Stimulated activated CD4-positive, alpha-beta T cell treated with anti-CD3 and anti-CD28 coated beads, Interleukin-2, amount 100 ng/mL, for 48 hours (primary cell): Measurements from ENCODE around the gene TOMM7.
"Not testable (repeated sequence)": the region's sequence is repeated elsewhere in the genome, so short reads cannot be mapped to it uniquely, and the experiment has no call there.

Experiments
- DNase-seq, 2 donors: peaks; one replicate each; pipeline ENCODE4 v3.0.0-alpha.2; 2020

The TOMM7 gene

GRCh38 chr7:22853138-22853537 lies 30.5 kb upstream of the TOMM7 start:
- no peak for DNase-seq

DNA sequence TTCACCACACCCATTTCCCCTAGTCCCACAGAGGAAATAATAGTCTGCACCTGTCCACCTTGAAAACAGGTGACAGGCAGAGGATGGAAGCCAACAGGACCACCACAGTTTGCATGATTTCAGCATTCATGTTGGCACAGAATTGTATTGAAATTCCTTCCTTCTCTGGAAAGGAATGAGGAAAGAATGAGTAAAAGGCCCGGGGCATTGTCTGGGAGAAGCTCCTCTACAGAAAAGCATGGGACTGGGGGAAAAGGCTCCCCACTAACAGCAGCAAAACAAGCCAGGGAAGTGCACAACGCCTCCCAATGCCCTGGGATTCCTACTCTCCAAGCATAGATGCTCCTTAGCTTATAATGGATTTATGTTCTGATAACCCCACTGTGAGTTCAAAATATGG lies 28.5 kb upstream of the TOMM7 start:
- DNase-seq, result no peak

DNA sequence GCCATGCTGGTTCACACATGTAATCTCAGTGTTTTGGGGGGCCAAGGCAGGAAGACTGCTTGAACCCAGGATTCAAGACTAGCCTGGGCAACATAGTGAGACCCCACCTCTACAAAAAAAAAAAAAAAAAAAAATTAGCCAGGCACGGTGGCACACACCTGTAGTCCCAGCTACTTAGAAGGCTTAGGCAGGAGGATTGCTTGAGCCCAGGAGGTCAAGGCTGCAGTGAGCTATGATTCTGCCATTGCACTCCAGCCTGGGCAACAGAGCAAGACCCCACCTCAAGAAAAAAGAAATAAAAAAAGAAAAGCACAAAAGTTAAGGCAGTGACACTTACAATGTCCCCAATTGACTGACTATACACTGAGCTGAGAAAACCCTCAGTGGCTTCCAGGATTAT lies 27.7 kb upstream of the TOMM7 start:
- not testable (repeated sequence) for DNase-seq

GRCh38 chr7:22849662-22850061 lies 27.0 kb upstream of the TOMM7 start:
- DNase-seq, result no peak

DNA sequence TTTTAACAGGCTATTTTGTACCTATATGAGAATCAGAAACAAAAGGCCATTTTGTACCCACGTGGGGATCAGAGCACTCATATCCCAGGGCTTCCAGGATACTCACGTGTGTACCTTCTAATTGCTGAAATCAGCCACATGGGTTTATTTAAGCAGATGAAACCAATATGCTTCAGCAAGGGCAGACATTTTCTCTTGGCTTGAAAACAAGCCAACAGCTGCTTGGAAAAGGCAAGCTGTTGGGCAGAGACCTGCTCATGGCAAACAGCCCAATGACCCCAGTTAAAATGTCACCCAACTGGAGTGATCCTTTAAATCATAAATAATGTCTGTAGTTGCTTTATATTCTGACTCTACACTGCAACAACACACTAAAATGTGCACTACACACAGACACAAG lies 26.5 kb upstream of the TOMM7 start:
- DNase-seq, result no peak

GRCh38 chr7:22846961-22847360 lies 24.3 kb upstream of the TOMM7 start:
- no peak for DNase-seq

GRCh38 chr7:22845221-22845834 lies 22.7 kb upstream of the TOMM7 start:
- no peak for DNase-seq

- no peak for DNase-seq
Measured at GRCh38 chr7:22843681-22844309, 21.1 kb upstream of the TOMM7 start.

DNA sequence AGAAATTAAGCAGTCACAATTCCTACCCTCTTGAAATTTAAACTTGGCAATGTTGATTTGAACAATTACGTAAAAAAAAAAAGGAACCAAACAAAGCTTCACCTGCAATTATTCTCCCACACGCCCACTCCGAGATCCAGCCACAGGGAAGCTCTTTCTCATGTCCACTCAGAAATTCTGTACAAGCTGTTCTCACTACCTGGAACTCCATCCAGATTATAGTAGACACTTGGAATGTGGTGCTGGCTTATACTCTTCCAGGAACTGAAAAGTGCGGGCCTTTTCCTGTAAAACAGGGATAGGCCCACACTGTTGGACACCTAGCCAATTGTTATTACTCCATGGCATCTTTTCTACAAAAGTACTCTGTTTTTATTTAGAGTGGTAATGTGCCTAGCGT lies 20.3 kb upstream of the TOMM7 start:
- no peak for DNase-seq

DNA sequence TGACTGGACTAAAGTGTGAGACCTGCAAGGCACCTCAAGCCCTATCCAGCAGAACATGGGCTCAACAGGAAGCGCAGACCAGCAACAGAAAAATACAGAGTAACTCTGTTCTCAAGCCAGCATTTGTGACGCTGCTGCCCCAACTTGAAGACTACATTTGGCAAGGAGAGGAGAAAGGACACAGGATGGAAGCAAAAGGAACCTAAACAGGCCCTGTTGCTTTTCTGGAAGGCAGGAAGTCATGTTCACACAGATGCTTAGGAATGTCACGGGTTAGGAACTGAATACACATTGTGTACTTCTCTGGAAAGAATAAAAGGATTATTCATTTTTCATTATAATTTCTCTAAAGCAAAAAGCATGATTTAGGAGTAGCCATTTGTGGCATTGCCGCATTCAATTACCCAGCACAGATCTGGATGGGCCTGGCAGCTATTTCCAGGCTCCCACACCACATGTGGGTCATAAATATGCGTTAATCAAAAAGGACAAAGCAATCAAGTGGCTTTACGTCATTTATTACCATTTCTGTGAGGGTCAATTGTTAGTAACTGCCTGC lies 19.8 kb upstream of the TOMM7 start:
- DNase-seq, result no peak

- no peak for DNase-seq
Measured at GRCh38 chr7:22841954-22842353, 19.3 kb upstream of the TOMM7 start.

DNA sequence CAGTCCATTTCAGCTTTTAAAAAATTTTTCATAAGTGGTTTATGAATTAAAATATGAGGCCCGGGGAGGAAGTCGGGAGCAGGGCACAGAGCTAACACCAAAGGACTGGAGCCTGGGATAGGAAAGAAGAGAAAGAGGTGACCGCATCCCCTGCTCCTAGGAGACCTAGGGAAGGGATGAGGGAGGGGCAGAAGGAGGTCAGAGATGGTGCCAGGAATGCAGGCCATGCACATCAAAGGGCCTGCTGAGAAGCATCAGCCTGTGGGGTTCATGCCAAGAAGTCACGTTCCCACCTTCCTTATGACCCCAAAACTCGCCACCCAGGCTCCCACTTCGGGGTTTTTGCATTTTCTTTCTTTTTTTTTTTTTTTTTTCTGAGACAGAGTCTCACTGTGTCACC lies 14.7 kb upstream of the TOMM7 start:
- DNase-seq, result no peak

- DNase-seq, result not testable (repeated sequence)
Measured at GRCh38 chr7:22836506-22836905, 13.9 kb upstream of the TOMM7 start.

DNA sequence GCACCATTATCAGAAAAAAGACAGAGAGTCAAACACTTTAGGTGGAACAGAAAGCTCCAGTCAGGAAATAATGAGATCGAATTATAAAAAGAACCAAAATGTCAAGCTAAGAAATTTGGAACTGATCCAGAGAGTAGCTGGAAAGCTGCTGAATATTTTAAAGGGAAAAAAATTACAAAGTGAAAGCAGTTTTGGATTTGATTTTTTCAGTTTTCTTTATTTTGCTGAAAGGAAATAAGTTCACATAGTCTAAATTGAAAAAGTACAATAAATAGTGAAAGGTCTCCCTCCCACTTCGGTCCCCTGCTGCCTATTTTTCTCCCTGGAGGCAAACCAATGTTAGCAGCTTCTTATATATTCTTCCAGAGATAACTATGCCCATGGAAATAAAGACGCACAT lies 11.3 kb upstream of the TOMM7 start:
- DNase-seq, result no peak

DNA sequence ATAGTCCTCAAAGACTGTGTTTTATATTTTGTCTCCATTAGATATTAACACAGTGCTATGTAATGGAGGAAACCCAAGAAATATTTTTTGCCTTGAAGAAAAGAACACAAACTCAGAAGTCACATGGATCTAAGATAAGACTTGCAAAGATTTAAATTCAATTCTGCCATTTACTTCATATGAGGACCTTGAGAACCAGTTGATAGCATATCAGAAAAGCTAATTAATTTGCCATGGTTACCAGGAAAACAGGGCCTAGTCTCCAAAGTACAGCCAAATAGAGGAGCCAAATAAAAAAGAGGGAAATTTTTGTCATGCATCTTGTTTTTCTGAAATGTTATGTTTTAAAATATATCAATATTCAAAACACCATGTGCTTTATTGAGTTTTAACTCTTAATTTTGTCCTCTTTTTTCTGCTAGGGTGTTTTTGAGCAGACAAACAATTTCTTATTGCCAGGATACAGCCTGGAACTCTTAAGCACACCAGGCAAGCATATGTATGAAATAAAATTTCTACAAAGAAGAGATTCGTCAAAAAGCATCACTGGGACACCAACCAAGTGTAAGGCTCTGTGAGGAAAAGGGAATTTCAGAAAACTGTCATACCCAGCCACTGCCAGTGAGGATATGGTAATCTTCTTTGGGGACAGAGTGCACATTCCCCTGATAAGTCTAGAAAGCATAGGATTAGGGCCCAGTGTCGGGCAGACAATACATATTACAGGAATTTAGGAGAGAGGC lies 10.6 kb upstream of the TOMM7 start:
- no peak for DNase-seq

- no peak for DNase-seq
Measured at GRCh38 chr7:22832401-22832800, 9.8 kb upstream of the TOMM7 start.

DNA sequence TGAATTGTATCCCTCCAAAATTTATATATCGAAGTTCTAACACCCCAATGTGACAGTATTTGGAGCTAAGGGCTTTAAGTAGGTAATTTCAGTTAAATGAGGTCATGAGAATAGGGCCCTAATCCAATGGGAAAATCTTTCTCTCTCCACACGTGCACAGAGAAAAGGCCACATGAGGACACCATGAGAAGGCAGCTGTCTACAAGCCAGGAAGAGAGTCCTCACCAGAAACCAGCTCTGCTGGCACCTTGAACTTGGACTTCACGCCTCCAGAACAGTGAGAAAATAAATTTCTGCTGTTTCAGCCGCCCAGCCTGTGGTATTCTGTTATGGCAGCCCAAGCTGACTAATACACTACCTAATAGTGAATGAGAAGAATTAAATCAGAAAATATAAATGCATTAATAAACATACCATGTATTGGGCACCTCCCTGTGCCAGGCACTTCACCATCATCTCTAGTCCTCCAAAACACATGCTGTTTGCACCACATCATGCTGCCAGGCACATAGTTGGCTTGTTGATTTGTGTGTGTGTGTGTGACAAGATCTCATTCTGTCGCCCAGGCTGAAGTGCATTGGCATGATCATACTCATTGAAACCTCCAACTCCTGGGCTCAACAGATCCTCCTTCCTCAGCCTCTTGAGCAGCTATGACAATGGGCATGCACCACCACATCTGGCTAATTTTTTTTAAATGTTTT lies 9.1 kb upstream of the TOMM7 start:
- no peak for DNase-seq

- no peak for DNase-seq
Measured at GRCh38 chr7:22827563-22827962, 4.9 kb upstream of the TOMM7 start.

GRCh38 chr7:22826593-22826992 lies 3.9 kb upstream of the TOMM7 start:
- no peak for DNase-seq

GRCh38 chr7:22824760-22825159 lies 2.1 kb upstream of the TOMM7 start:
- DNase-seq, result no peak

- DNase-seq, result no peak
Measured at GRCh38 chr7:22823142-22823497, 471 bp upstream of the TOMM7 start.

- DNase-seq, result no peak
Measured at GRCh38 chr7:22821702-22822485, 755 bp downstream of the TOMM7 start.

- no peak for DNase-seq
Measured at GRCh38 chr7:22819476-22819875, 3.2 kb downstream of the TOMM7 start.
